Measurements from ENCODE around the gene PIK3R1. TPM values are rescaled to one million over a fixed set of nuclear protein-coding genes. Genes with fewer than 3 reads are reported as not detected.
"Not testable (repeated sequence)": the region's sequence is repeated elsewhere in the genome, so short reads cannot be mapped to it uniquely, and the experiment has no call there.

The PIK3R1 gene
- total RNA-seq, 1 donor from 2014 or later: 43.3 TPM

DNA sequence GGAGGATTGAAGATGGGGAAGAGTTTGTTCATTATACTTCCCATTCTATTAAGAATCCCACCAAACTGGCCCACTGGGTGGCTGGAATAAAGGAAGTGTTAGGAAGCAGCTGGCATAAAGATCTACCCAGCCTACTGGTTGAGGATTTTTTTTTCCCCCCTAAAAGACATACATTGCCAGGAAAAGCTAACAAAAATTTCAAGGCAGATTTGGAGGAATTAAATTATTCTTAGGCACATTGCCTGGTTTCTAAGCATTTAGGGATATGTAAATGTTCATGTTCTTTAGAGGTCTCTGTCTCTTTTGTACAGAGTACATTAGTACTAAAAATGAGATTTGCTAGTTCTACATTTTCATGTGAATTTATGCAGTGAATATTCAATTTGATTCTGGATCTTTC, 8.3 kb downstream of the PIK3R1 start:
- no peak overlapping the region for H3K4me3 Mint-ChIP-seq
- H3K36me3 Mint-ChIP-seq (ENCODE audit: low read depth): peaks cover 36% of the 10 kb centered on the region
- peaks cover 62% of the 10 kb centered on the region for H3K4me1 Mint-ChIP-seq (ENCODE audit: low read depth)
- no peak overlapping the region for H3K27ac Mint-ChIP-seq
- no peaks in the 10 kb centered on the region for H3K27me3 Mint-ChIP-seq (ENCODE audit: insufficient read depth)
- intact Hi-C loops (cut with micrococcal nuclease): no loop called here
- no peaks in the 10 kb centered on the region for H3K9me3 Mint-ChIP-seq
- no peak for DNase-seq (ENCODE audit: low spot score)

DNA sequence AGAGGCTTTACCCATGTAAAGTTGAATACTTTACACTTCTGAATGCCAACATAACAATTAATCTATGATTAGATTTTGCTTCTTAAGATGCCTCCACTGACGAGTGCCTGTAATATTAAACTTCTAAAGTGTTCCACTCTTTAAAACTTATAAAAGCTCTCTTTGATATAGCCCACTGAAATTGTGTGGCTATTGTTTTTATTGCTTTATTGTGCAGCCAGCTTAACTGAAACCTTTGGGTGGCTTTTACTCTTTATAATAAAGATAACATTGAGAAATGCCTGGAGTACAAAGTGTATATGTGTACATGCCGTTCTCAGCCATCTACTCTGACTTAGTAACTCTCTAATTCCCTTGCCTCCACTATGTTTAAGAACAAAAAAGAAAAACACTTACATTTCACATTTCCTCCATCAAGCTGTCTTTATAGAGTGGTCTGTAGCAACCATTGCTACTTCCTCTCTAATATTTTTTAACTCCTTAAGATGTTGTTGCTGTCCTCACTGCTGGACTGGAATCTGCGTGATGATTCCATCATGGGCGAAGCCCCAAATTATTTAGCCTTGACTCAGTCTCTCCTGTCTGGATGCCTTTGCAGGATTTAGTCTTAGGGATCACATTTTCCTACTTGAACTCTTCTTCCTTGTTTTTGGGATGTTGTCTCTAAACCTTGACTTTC, 9.1 kb downstream of the PIK3R1 start:
- no peak for DNase-seq (ENCODE audit: low spot score)
- peaks cover 36% of the 10 kb centered on the region for H3K36me3 Mint-ChIP-seq (ENCODE audit: low read depth)
- no peak overlapping the region for H3K27ac Mint-ChIP-seq
- intact Hi-C loops (cut with micrococcal nuclease): no loop called here
- H3K27me3 Mint-ChIP-seq (ENCODE audit: insufficient read depth): no peaks in the 10 kb centered on the region
- H3K4me1 Mint-ChIP-seq (ENCODE audit: low read depth): peaks cover 60% of the 10 kb centered on the region
- H3K9me3 Mint-ChIP-seq: no peaks in the 10 kb centered on the region
- H3K4me3 Mint-ChIP-seq: no peak overlapping the region

DNA sequence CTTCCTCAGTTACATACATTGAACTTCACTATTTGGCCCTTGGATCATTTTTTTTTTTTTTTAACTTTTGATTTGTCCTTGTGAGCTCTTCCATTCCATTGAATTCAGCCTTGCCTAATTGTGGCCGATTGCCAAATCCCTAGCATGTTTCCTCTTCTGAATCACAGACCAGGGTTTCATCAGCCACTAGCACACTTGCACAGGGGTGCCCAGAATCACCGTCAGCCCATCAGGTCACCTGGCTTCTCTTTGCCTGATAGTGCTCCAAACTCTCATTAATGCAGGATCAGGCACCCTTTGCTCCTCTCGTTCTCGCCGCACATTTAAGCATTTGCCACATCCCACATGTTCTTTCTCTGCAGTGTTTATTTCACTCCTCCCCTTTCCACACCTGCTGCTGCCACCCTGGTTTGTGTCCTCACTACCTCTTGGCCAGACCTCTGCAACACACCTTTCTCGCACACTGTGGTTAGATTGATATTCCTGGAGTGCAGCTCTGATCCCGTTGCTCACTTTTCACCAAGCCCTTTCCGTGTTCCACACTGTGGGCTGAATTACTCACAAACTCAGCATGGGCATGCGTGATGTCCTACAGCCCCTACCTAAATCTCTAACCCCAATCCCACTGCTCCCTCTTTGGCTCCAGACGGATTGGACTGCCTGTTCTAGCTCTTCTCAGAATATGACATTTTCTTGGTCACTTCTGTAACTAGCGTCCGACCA, 9.8 kb downstream of the PIK3R1 start:
- Mint-ChIP-seq H3K9me3 (no peaks in the 10 kb centered on the region), H3K4me1 (ENCODE audit: low read depth) (peaks cover 65% of the 10 kb centered on the region), H3K4me3 (no peak overlapping the region), H3K27me3 (ENCODE audit: insufficient read depth) (no peaks in the 10 kb centered on the region), H3K27ac (no peak overlapping the region), H3K36me3 (ENCODE audit: low read depth) (peaks cover 34% of the 10 kb centered on the region)
- no peak for DNase-seq (ENCODE audit: low spot score)
- intact Hi-C loops (cut with micrococcal nuclease): no loop called here

DNA sequence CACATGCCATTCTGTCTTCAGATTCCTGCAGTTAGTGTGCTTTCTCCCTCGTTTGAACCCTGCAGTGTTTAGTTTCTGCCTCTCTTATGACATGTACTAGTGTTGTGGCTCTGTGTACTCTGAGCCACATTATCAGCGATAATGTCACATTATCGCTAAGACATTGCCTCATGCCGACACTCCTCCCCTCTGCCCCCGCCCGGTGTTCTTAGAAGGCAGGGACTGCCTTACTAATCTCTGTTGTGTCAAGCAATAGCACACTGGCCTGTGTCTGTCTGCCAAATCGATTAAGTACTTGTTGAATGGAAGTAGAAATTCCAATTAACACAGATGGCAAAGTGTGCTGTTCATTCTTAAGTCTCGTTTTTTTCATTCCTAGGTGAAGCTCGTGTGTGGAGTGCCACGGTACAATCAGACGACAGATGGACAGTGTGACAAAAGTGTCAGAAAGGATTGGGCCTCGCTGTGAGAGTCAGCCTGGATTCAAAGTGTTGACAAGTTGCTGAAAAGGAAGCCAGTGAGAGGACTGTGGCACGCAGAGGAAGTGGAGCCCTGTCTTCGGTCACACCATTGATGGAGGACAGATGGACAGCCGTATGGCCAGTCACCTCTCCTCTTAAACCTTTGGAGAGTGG, 10.5 kb downstream of the PIK3R1 start:
- DNase-seq (ENCODE audit: low spot score): no peak
- intact Hi-C loops (cut with micrococcal nuclease): no loop called here
- Mint-ChIP-seq H3K36me3 (ENCODE audit: low read depth) (peaks cover 35% of the 10 kb centered on the region), H3K27ac (no peak overlapping the region), H3K9me3 (no peaks in the 10 kb centered on the region), H3K4me3 (no peak overlapping the region), H3K4me1 (ENCODE audit: low read depth) (peaks cover 70% of the 10 kb centered on the region), H3K27me3 (ENCODE audit: insufficient read depth) (no peaks in the 10 kb centered on the region)

DNA sequence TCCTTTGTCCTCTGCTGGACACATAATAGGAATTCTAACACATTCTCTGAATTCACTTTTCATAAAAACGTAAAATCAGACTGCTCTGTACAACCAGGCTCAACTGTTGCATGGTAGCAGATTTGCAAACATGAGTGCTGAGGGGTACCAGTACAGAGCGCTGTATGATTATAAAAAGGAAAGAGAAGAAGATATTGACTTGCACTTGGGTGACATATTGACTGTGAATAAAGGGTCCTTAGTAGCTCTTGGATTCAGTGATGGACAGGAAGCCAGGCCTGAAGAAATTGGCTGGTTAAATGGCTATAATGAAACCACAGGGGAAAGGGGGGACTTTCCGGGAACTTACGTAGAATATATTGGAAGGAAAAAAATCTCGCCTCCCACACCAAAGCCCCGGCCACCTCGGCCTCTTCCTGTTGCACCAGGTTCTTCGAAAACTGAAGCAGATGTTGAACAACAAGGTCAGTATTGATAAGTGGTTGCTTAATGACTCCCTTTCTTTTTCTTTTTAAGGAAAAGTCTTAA, 11.1 kb downstream of the PIK3R1 start:
- intact Hi-C loops (cut with micrococcal nuclease): no loop called here
- H3K9me3 Mint-ChIP-seq: no peaks in the 10 kb centered on the region
- no peak overlapping the region for H3K4me3 Mint-ChIP-seq
- H3K27ac Mint-ChIP-seq: no peak overlapping the region
- peaks cover 33% of the 10 kb centered on the region for H3K36me3 Mint-ChIP-seq (ENCODE audit: low read depth)
- H3K4me1 Mint-ChIP-seq (ENCODE audit: low read depth): peaks cover 76% of the 10 kb centered on the region
- DNase-seq (ENCODE audit: low spot score): no peak
- H3K27me3 Mint-ChIP-seq (ENCODE audit: insufficient read depth): no peaks in the 10 kb centered on the region

DNA sequence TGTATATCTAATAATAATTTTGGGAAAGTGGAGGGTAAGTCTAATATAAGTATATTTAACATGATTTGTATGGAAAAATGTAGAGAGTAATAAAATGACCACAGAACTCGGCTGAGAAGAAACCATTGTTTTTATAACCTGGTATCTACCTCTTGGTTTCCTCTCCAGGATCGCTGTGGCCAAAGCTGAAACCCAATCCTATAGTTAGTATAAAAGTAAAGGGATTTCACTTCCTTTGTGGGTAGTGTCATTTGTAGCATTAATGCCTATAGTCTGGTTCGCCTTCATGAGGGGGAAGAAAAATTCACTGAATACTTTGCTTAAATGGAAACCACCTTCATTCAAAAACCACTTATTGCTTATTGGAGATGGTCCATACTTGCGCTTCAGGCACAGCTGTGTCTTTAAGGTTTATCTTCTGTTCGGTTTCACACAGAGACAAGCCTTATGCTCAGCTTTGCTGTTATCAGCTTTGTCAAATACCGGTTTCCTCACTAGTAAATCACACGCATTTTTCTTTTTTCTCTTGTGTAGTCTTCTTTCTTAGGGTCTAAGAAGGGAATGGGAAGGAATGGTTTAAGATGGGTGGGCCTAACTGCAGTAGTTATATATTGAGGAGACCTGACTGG, 12.1 kb downstream of the PIK3R1 start:
- DNase-seq (ENCODE audit: low spot score): no peak

DNA sequence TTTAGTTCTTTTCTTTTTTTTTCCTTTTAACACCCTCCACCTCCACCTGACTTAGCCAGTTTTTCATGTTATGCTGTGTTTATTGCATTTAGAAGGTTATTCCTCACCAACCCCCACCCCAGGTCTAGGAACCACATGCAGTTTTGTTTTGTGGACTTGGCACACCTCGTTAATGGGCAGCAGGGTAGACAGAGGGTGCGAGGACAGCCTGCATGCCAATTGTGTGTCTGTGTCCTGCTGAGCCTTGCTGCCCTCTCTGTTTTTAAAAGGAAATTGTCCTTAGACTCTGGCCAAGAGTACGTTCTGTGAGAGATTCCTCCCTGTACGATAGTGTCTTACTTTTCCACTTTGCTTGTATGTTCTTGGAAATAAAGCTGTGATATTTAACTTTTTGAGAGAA, 13.9 kb downstream of the PIK3R1 start:
- DNase-seq (ENCODE audit: low spot score): no peak
- intact Hi-C loops (cut with micrococcal nuclease): no loop called here
- Mint-ChIP-seq H3K27ac (no peak overlapping the region), H3K4me3 (no peak overlapping the region), H3K27me3 (ENCODE audit: insufficient read depth) (no peaks in the 10 kb centered on the region), H3K4me1 (ENCODE audit: low read depth) (peaks cover 73% of the 10 kb centered on the region), H3K36me3 (ENCODE audit: low read depth) (peaks cover 29% of the 10 kb centered on the region), H3K9me3 (no peaks in the 10 kb centered on the region)

More for the DNA sequence above, 12.1 kb downstream of the PIK3R1 start:
- Mint-ChIP-seq H3K4me1 (ENCODE audit: low read depth) (peaks cover 76% of the 10 kb centered on the region), H3K27ac (no peak overlapping the region), H3K4me3 (no peak overlapping the region), H3K36me3 (ENCODE audit: low read depth) (peaks cover 32% of the 10 kb centered on the region), H3K9me3 (no peaks in the 10 kb centered on the region), H3K27me3 (ENCODE audit: insufficient read depth) (no peaks in the 10 kb centered on the region)
- intact Hi-C loops (cut with micrococcal nuclease): loop anchor here (1.0 kb wide), 1 partner anchor 12 kb away; no protein-coding TSS in a partner anchor

DNA sequence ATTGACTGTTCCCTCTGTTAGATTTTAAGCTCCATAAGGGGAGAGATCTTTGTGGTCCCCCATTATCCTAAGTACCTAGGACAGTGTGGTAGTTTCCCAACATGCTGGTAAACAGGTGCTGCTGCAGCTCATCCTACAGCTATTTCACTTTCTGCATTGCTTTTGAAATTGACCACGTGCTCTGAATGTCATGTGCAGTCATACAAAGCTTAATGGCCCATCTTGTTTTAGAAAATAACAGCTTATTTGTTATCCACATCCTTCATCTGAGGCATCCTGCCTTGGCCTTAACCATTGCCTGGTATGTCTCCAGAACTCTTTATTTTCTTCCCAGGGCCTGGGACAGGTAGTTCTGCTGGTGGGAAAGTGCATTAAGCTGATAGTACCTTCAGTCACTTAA, 14.7 kb downstream of the PIK3R1 start:
- Mint-ChIP-seq H3K27ac (no peak overlapping the region), H3K4me1 (ENCODE audit: low read depth) (peaks cover 66% of the 10 kb centered on the region), H3K9me3 (no peaks in the 10 kb centered on the region), H3K36me3 (ENCODE audit: low read depth) (peaks cover 29% of the 10 kb centered on the region), H3K27me3 (ENCODE audit: insufficient read depth) (no peaks in the 10 kb centered on the region), H3K4me3 (no peak overlapping the region)
- intact Hi-C loops (cut with micrococcal nuclease): no loop called here
- DNase-seq (ENCODE audit: low spot score): no peak

DNA sequence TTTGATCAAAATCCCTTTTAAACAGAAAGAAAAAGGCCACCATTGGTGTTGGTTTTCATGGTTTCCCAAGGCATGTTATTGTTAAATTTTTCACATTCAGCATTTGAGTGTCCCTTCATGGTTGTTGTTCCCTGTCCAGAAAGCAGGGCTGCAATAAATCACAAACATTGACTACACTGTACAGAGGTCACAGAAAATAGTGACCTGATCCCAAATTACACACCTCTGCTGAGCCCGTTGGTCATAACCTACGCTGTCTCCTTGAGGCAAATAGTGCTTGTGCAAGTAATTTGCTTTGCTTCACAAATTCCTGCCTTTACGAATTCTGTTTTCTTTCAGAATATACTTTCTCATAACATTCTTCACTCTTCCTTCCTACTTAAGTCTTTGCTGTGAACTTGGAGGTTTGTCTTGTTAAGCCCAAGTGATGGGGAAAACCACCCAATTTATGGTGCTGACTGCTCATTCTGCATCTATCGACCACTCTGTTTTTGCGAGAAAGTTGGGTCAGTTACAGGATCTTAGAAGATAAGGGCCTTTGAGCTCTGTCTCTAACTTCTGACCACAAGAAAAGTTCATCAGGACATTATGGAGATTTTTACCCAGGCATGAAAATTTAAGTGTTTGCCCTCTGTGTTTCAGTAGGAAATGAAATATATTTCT, 16.0 kb downstream of the PIK3R1 start:
- Mint-ChIP-seq H3K9me3 (no peaks in the 10 kb centered on the region), H3K4me3 (no peak overlapping the region), H3K27ac (no peak overlapping the region), H3K36me3 (ENCODE audit: low read depth) (peaks cover 26% of the 10 kb centered on the region), H3K27me3 (ENCODE audit: insufficient read depth) (no peaks in the 10 kb centered on the region), H3K4me1 (ENCODE audit: low read depth) (peaks cover 54% of the 10 kb centered on the region)
- intact Hi-C loops (cut with micrococcal nuclease): no loop called here
- no peak for DNase-seq (ENCODE audit: low spot score)

DNA sequence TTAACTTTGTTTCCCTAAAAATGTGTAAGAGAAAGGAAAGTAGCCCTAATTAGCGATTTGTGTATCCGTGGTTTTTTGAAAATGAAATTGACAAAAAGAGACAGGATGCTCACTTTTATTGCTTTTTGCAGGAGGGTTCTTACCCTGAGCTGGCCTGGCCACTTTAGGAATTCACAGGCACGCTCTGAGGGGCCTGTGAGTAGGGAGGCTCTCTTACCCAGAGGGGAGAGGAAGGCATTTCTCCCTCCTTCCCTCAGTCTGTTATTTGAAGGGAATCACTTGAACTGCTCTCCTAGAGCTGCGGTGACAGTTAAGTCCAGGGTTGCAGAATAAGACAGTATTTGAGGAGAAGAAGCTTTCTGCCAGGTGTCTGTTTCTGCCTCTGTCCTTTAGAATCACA, 16.7 kb downstream of the PIK3R1 start:
- intact Hi-C loops (cut with micrococcal nuclease): no loop called here
- H3K27me3 Mint-ChIP-seq (ENCODE audit: insufficient read depth): no peaks in the 10 kb centered on the region
- no peak for DNase-seq (ENCODE audit: low spot score)
- peaks cover 46% of the 10 kb centered on the region for H3K4me1 Mint-ChIP-seq (ENCODE audit: low read depth)
- H3K4me3 Mint-ChIP-seq: no peak overlapping the region
- H3K9me3 Mint-ChIP-seq: no peaks in the 10 kb centered on the region
- H3K36me3 Mint-ChIP-seq (ENCODE audit: low read depth): peaks cover 19% of the 10 kb centered on the region
- H3K27ac Mint-ChIP-seq: no peak overlapping the region

DNA sequence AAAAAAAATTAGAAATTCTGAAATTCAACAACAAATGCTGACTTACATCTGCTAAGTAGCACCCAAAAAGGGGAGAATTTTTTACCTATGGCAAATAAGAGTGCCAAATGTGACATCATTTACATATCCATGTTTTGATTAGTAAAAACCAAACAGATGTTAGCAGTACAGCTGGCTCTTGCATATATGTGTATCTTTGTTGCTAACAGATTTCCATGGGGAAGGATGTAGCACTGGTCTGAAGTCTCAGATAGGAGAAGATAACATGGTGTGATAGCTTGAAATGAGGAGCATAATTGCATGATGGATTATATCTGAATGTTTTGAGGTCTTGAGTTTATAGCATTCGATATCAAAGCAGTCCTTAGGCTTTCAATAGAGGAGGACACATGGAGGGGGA, 17.5 kb downstream of the PIK3R1 start:
- Mint-ChIP-seq H3K27ac (no peak overlapping the region), H3K27me3 (ENCODE audit: insufficient read depth) (no peaks in the 10 kb centered on the region), H3K4me3 (no peak overlapping the region), H3K4me1 (ENCODE audit: low read depth) (peaks cover 45% of the 10 kb centered on the region), H3K36me3 (ENCODE audit: low read depth) (peaks cover 12% of the 10 kb centered on the region), H3K9me3 (no peaks in the 10 kb centered on the region)
- no peak for DNase-seq (ENCODE audit: low spot score)
- intact Hi-C loops (cut with micrococcal nuclease): no loop called here

DNA sequence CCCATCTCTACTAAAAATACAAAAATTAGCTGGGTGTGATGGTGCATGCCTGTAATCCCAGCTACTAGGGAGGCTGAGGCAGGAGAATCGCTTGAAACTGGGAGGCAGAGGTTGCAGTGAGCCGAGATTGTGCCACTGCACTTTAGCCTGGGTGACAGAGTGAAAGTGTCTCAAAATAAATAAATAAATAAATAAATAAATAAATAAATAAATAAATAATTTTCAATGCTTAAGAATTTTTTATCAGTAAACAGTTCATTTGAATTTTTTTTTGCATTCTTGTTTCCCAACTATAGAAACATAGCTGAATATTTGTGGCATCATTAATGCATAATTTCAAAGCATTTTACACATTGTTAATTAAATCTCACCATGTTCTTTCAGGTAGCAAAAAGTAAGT, 19.7 kb downstream of the PIK3R1 start:
- H3K27me3 Mint-ChIP-seq (ENCODE audit: insufficient read depth); intact Hi-C loops (cut with micrococcal nuclease); H3K9me3 Mint-ChIP-seq; H3K27ac Mint-ChIP-seq; DNase-seq (ENCODE audit: low spot score); H3K36me3 Mint-ChIP-seq (ENCODE audit: low read depth); H3K4me3 Mint-ChIP-seq: not testable (repeated sequence)
- peaks cover 56% of the 10 kb centered on the region for H3K4me1 Mint-ChIP-seq (ENCODE audit: low read depth)
